Gastroesophageal sphincter (tissue), 4 donors: Measurements from ENCODE around the gene GALNT2. TPM values are rescaled to one million over a fixed set of nuclear protein-coding genes. Genes with fewer than 3 reads are reported as not detected.

Source experiments
- ATAC-seq: fragments of 150-250 bp; one replicate; pipeline ENCODE4 v1.9.1; 2016; ENCODE audit warnings: mild to moderate bottlenecking, moderate library complexity
- H3K27ac ChIP-seq, 4 donors: fragments of 200-600 bp; sonication (generic) in 3 of 4; 1 replicate in 3 of 4; 2 replicates in 1 of 4; pipeline ENCODE4 v1.5.1; 2016 to 2019
- H3K27me3 ChIP-seq: fragments of 200-600 bp; sonication (generic); one replicate; pipeline ENCODE4 v1.5.1; 2019
- H3K36me3 ChIP-seq, 2 donors: fragments of 200-600 bp; sonication (generic); one replicate each; pipeline ENCODE4 v1.5.1; 2019; ENCODE audit warnings: control low read depth in 1 of 2
- H3K4me1 ChIP-seq, 3 donors: fragments of 200-600 bp; sonication (generic); 1 replicate in 2 of 3; 2 replicates in 1 of 3; pipeline ENCODE4 v1.5.1; 2016 to 2019; ENCODE audit warnings: control low read depth in 2 of 3
- H3K4me3 ChIP-seq, 2 donors: fragments of 200-600 bp; sonication (generic); one replicate each; pipeline ENCODE4 v1.5.1; 2019; ENCODE audit warnings: mild to moderate bottlenecking in 1 of 2, moderate library complexity in 1 of 2
- H3K9me3 ChIP-seq, 3 donors: fragments of 200-600 bp; sonication (generic); one replicate each; pipeline ENCODE4 v1.5.1; 2017 to 2019; ENCODE audit warnings: control low read depth in 2 of 3
- EP300 ChIP-seq: sonication (generic); formaldehyde crosslinking; IDR thresholded peaks from one replicate; pipeline ENCODE4 v1.6.1; 2017; ENCODE audit warnings: antibody characterized with exemption, mild to moderate bottlenecking
- POLR2A ChIP-seq, 2 donors: fragments of 450-650 bp; IDR thresholded peaks; one replicate each; pipeline ENCODE4 v1.6.1; 2017; ENCODE audit warnings: antibody characterized with exemption in 2 of 2, mild to moderate bottlenecking in 2 of 2, moderate library complexity in 1 of 2
- POLR2AphosphoS5 ChIP-seq: sonication (generic); formaldehyde crosslinking; IDR thresholded peaks from one replicate; pipeline ENCODE4 v1.6.1; 2017; ENCODE audit warnings: antibody characterized with exemption
- WGBS, 2 donors: methylation state at CpG; one replicate each; pipeline ENCODE4 v1.1.5; 2018; ENCODE audit warnings: low coverage in 1 of 2; 5-methylcytosine and 5-hydroxymethylcytosine counted together
- total RNA-seq, 4 donors: library from RNA; depleted of rRNA; stranded (reverse); fragments of >200 nt; gene quantifications; one replicate each; pipeline ENCODE4 v1.1.0, GENCODE V29; 2016
- TF ChIP-seq, protein P1 (sequence below), 4 experiments: fragments of 200-600 bp in 2 of 4; fragments of 450-650 bp in 2 of 4; sonication (generic) in 1 of 4; IDR thresholded peaks; one replicate each; pipeline ENCODE4 v1.5.1; 2017 to 2019; ENCODE audit warnings: antibody characterized with exemption in 4 of 4, mild to moderate bottlenecking in 2 of 4, moderate library complexity in 2 of 4

Gene GALNT2
- total RNA-seq, 4 donors from 2014 or later, result 95.3 to 160 (median 134) TPM

GRCh38 chr1:230291731-230292620 lies 224.9 kb downstream of the GALNT2 start:
- TF ChIP-seq EP300 (no peak), POLR2AphosphoS5 (no peak), POLR2A (IDR thresholded peaks at IDR 0.05) (no peak)
- TF ChIP-seq, protein P1, sequence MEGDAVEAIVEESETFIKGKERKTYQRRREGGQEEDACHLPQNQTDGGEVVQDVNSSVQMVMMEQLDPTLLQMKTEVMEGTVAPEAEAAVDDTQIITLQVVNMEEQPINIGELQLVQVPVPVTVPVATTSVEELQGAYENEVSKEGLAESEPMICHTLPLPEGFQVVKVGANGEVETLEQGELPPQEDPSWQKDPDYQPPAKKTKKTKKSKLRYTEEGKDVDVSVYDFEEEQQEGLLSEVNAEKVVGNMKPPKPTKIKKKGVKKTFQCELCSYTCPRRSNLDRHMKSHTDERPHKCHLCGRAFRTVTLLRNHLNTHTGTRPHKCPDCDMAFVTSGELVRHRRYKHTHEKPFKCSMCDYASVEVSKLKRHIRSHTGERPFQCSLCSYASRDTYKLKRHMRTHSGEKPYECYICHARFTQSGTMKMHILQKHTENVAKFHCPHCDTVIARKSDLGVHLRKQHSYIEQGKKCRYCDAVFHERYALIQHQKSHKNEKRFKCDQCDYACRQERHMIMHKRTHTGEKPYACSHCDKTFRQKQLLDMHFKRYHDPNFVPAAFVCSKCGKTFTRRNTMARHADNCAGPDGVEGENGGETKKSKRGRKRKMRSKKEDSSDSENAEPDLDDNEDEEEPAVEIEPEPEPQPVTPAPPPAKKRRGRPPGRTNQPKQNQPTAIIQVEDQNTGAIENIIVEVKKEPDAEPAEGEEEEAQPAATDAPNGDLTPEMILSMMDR (IDR thresholded peaks at IDR 0.05), result no peak
- Histone ChIP-seq H3K9me3 (no peaks in the 10 kb centered on the region), H3K36me3 (no peaks in the 10 kb centered on the region), H3K27me3 (peaks cover 35% of the 10 kb centered on the region), H3K4me3 (no peak overlapping the region), H3K27ac (no peak overlapping the region), H3K4me1 (no peaks in the 10 kb centered on the region)
- WGBS, 2 donors, result 41 to 77% methylated on average over 9 to 10 of the region's 28 CpGs
- ATAC-seq, result no peak

- 28 to 53% methylated on average over 4 to 9 of the region's 12 CpGs for WGBS, 2 donors
- H3K4me1 ChIP-seq, result no peaks in the 10 kb centered on the region
- H3K9me3 ChIP-seq, result no peaks in the 10 kb centered on the region
- TF ChIP-seq POLR2AphosphoS5 (no peak), EP300 (no peak), POLR2A (IDR thresholded peaks at IDR 0.05) (no peak)
- TF ChIP-seq, protein P1 (IDR thresholded peaks at IDR 0.05), result no peak
- H3K27me3 ChIP-seq, result peaks cover 29% of the 10 kb centered on the region
- no peak for ATAC-seq
- no peak overlapping the region for H3K27ac ChIP-seq
- H3K4me3 ChIP-seq, result no peak overlapping the region
- H3K36me3 ChIP-seq, result no peaks in the 10 kb centered on the region
Measured at GRCh38 chr1:230292689-230293389, 225.8 kb downstream of the GALNT2 start.

- no peaks in the 10 kb centered on the region for H3K4me1 ChIP-seq
- H3K36me3 ChIP-seq, result no peaks in the 10 kb centered on the region
- H3K27ac ChIP-seq, result no peak overlapping the region
- H3K9me3 ChIP-seq, result no peaks in the 10 kb centered on the region
- ATAC-seq, result no peak
- no peak overlapping the region for H3K4me3 ChIP-seq
- TF ChIP-seq, protein P1 (IDR thresholded peaks at IDR 0.05), result no peak
- H3K27me3 ChIP-seq, result peaks cover 24% of the 10 kb centered on the region
- whole genome bisulfite sequencing, 2 donors, result 49 to 83% methylated on average over 1 to 3 of the region's 7 CpGs
Measured at GRCh38 chr1:230293390-230293700, 226.3 kb downstream of the GALNT2 start.

- Histone ChIP-seq H3K27me3 (peaks cover 13% of the 10 kb centered on the region), H3K9me3 (no peaks in the 10 kb centered on the region), H3K27ac (no peak overlapping the region), H3K4me3 (no peak overlapping the region), H3K36me3 (no peaks in the 10 kb centered on the region), H3K4me1 (no peaks in the 10 kb centered on the region)
- WGBS, 2 donors, result 77 to 92% methylated on average over 2 to 3 of the region's 3 CpGs
- TF ChIP-seq, protein P1 (IDR thresholded peaks at IDR 0.05), result no peak
- TF ChIP-seq EP300 (no peak), POLR2A (IDR thresholded peaks at IDR 0.05) (no peak), POLR2AphosphoS5 (no peak)
- no peak for ATAC-seq
Measured at GRCh38 chr1:230295367-230295766, 228.3 kb downstream of the GALNT2 start.
